Erythroblast (primary cell): ENCODE measurements around the gene MBTPS1.

Experiments
- GATA1 ChIP-seq: IDR thresholded peaks from 2 replicates; pipeline ENCODE4 v1.6.1; 2011; ENCODE audit warnings: low read depth, mild to moderate bottlenecking, control low read depth, low read length, moderate library complexity
- POLR2A ChIP-seq: IDR thresholded peaks from 2 replicates; pipeline ENCODE4 v1.6.1; 2011; ENCODE audit warnings: mild to moderate bottlenecking, low read length

DNA sequence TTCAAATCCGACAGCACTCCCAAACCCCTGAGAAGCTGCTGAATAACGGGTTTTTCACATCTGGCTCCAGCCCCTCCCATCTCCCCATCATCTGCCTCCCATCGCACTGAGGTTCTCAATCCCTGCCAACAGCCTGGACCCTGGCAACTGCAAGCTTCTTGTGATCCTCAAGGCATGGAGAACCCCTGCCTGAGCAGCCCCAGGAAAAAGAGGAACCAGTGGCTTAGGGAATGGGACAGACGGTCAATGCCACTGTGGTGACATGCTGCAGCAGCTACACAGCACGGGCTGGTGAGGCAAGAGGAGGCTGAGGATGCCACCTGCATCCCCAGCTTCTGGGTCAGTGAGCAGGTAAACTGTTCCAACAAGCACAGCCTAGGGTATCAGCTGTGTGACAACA is 3.3 kb upstream of the MBTPS1 start:
- no peak for TF ChIP-seq POLR2A
- TF ChIP-seq GATA1: no peak
